ENCODE data around the gene MYO10.

The MYO10 gene

GRCh38 chr5:16693879-16694278 is 242.2 kb downstream of the MYO10 start:
- H3K27ac ChIP-seq (ENCODE audit: low read length), result no peak overlapping the region

GRCh38 chr5:16691731-16692130 is 244.4 kb downstream of the MYO10 start:
- peaks cover 0 to 23% of the 10 kb centered on the region in 2 donors for H3K36me3 ChIP-seq (ENCODE audit: control insufficient read depth in 1 of 2, insufficient read depth in 2 of 2, low read length in 2 of 2)

More at GRCh38 chr5:16693879-16694278, 242.2 kb downstream of the MYO10 start:
- Histone ChIP-seq H3K4me1 (ENCODE audit: control insufficient read depth in 1 of 2, insufficient read depth in 2 of 2, low read length in 2 of 2) (no peaks in the 10 kb centered on the region), H3K36me3 (ENCODE audit: control insufficient read depth in 1 of 2, insufficient read depth in 2 of 2, low read length in 2 of 2) (peaks cover 0 to 18% of the 10 kb centered on the region in 2 donors), H3K4me3 (ENCODE audit: low read depth in 1 of 2, low read length in 2 of 2) (no peak overlapping the region), H3K9me3 (ENCODE audit: control insufficient read depth in 1 of 2, low read length in 2 of 2) (no peaks in the 10 kb centered on the region), H3K27me3 (ENCODE audit: low read depth, low read length) (no peaks in the 10 kb centered on the region)

GRCh38 chr5:16690243-16690852 is 245.7 kb downstream of the MYO10 start:
- Histone ChIP-seq H3K27ac (ENCODE audit: low read length) (no peak overlapping the region), H3K4me1 (ENCODE audit: control insufficient read depth in 1 of 2, insufficient read depth in 2 of 2, low read length in 2 of 2) (no peaks in the 10 kb centered on the region), H3K4me3 (ENCODE audit: low read depth in 1 of 2, low read length in 2 of 2) (no peak overlapping the region), H3K9me3 (ENCODE audit: control insufficient read depth in 1 of 2, low read length in 2 of 2) (no peaks in the 10 kb centered on the region), H3K27me3 (ENCODE audit: low read depth, low read length) (no peaks in the 10 kb centered on the region), H3K36me3 (ENCODE audit: control insufficient read depth in 1 of 2, insufficient read depth in 2 of 2, low read length in 2 of 2) (peaks cover 0 to 23% of the 10 kb centered on the region in 2 donors)

More at GRCh38 chr5:16691731-16692130, 244.4 kb downstream of the MYO10 start:
- Histone ChIP-seq H3K4me3 (ENCODE audit: low read depth in 1 of 2, low read length in 2 of 2) (no peak overlapping the region), H3K27ac (ENCODE audit: low read length) (no peak overlapping the region), H3K4me1 (ENCODE audit: control insufficient read depth in 1 of 2, insufficient read depth in 2 of 2, low read length in 2 of 2) (no peaks in the 10 kb centered on the region), H3K27me3 (ENCODE audit: low read depth, low read length) (no peaks in the 10 kb centered on the region), H3K9me3 (ENCODE audit: control insufficient read depth in 1 of 2, low read length in 2 of 2) (no peaks in the 10 kb centered on the region)

GRCh38 chr5:16687898-16688297 is 248.2 kb downstream of the MYO10 start:
- no peak overlapping the region for H3K4me3 ChIP-seq (ENCODE audit: low read depth in 1 of 2, low read length in 2 of 2)
- no peaks in the 10 kb centered on the region for H3K4me1 ChIP-seq (ENCODE audit: control insufficient read depth in 1 of 2, insufficient read depth in 2 of 2, low read length in 2 of 2)
- H3K36me3 ChIP-seq (ENCODE audit: control insufficient read depth in 1 of 2, insufficient read depth in 2 of 2, low read length in 2 of 2), result peaks cover 0 to 14% of the 10 kb centered on the region in 2 donors
- H3K27ac ChIP-seq (ENCODE audit: low read length), result no peak overlapping the region
- H3K9me3 ChIP-seq (ENCODE audit: control insufficient read depth in 1 of 2, low read length in 2 of 2), result no peaks in the 10 kb centered on the region
- H3K27me3 ChIP-seq (ENCODE audit: low read depth, low read length), result no peaks in the 10 kb centered on the region

GRCh38 chr5:16685069-16685468 is 251.0 kb downstream of the MYO10 start:
- Histone ChIP-seq H3K27me3 (ENCODE audit: low read depth, low read length) (no peaks in the 10 kb centered on the region), H3K36me3 (ENCODE audit: control insufficient read depth in 1 of 2, insufficient read depth in 2 of 2, low read length in 2 of 2) (peaks cover 10 to 29% of the 10 kb centered on the region in 2 donors), H3K27ac (ENCODE audit: low read length) (no peak overlapping the region), H3K4me3 (ENCODE audit: low read depth in 1 of 2, low read length in 2 of 2) (no peak overlapping the region), H3K9me3 (ENCODE audit: control insufficient read depth in 1 of 2, low read length in 2 of 2) (no peaks in the 10 kb centered on the region), H3K4me1 (ENCODE audit: control insufficient read depth in 1 of 2, insufficient read depth in 2 of 2, low read length in 2 of 2) (no peaks in the 10 kb centered on the region)

GRCh38 chr5:16681876-16682275 is 254.2 kb downstream of the MYO10 start:
- Histone ChIP-seq H3K27ac (ENCODE audit: low read length) (no peak overlapping the region), H3K36me3 (ENCODE audit: control insufficient read depth in 1 of 2, insufficient read depth in 2 of 2, low read length in 2 of 2) (peaks cover 10 to 25% of the 10 kb centered on the region in 2 donors), H3K9me3 (ENCODE audit: control insufficient read depth in 1 of 2, low read length in 2 of 2) (no peaks in the 10 kb centered on the region), H3K4me3 (ENCODE audit: low read depth in 1 of 2, low read length in 2 of 2) (no peak overlapping the region), H3K27me3 (ENCODE audit: low read depth, low read length) (no peaks in the 10 kb centered on the region), H3K4me1 (ENCODE audit: control insufficient read depth in 1 of 2, insufficient read depth in 2 of 2, low read length in 2 of 2) (no peaks in the 10 kb centered on the region)

GRCh38 chr5:16679863-16680262 is 256.2 kb downstream of the MYO10 start:
- Histone ChIP-seq H3K36me3 (ENCODE audit: control insufficient read depth in 1 of 2, insufficient read depth in 2 of 2, low read length in 2 of 2) (peaks cover 10 to 27% of the 10 kb centered on the region in 2 donors), H3K4me3 (ENCODE audit: low read depth in 1 of 2, low read length in 2 of 2) (no peak overlapping the region), H3K9me3 (ENCODE audit: control insufficient read depth in 1 of 2, low read length in 2 of 2) (no peaks in the 10 kb centered on the region), H3K4me1 (ENCODE audit: control insufficient read depth in 1 of 2, insufficient read depth in 2 of 2, low read length in 2 of 2) (no peaks in the 10 kb centered on the region), H3K27ac (ENCODE audit: low read length) (no peak overlapping the region), H3K27me3 (ENCODE audit: low read depth, low read length) (no peaks in the 10 kb centered on the region)

GRCh38 chr5:16679190-16679589 is 256.9 kb downstream of the MYO10 start:
- peaks cover 10 to 29% of the 10 kb centered on the region in 2 donors for H3K36me3 ChIP-seq (ENCODE audit: control insufficient read depth in 1 of 2, insufficient read depth in 2 of 2, low read length in 2 of 2)
- H3K27me3 ChIP-seq (ENCODE audit: low read depth, low read length), result no peaks in the 10 kb centered on the region
- no peaks in the 10 kb centered on the region for H3K9me3 ChIP-seq (ENCODE audit: control insufficient read depth in 1 of 2, low read length in 2 of 2)
- H3K4me1 ChIP-seq (ENCODE audit: control insufficient read depth in 1 of 2, insufficient read depth in 2 of 2, low read length in 2 of 2), result no peaks in the 10 kb centered on the region
- H3K4me3 ChIP-seq (ENCODE audit: low read depth in 1 of 2, low read length in 2 of 2), result no peak overlapping the region
- no peak overlapping the region for H3K27ac ChIP-seq (ENCODE audit: low read length)

- H3K9me3 ChIP-seq (ENCODE audit: control insufficient read depth in 1 of 2, low read length in 2 of 2), result no peaks in the 10 kb centered on the region
- no peak overlapping the region for H3K27ac ChIP-seq (ENCODE audit: low read length)
- no peak overlapping the region for H3K4me3 ChIP-seq (ENCODE audit: low read depth in 1 of 2, low read length in 2 of 2)
- no peaks in the 10 kb centered on the region for H3K27me3 ChIP-seq (ENCODE audit: low read depth, low read length)
- no peaks in the 10 kb centered on the region for H3K4me1 ChIP-seq (ENCODE audit: control insufficient read depth in 1 of 2, insufficient read depth in 2 of 2, low read length in 2 of 2)
- H3K36me3 ChIP-seq (ENCODE audit: control insufficient read depth in 1 of 2, insufficient read depth in 2 of 2, low read length in 2 of 2), result peaks cover 2 to 29% of the 10 kb centered on the region in 2 donors
Measured at GRCh38 chr5:16675806-16676205, 260.3 kb downstream of the MYO10 start.

GRCh38 chr5:16674750-16675149 is 261.3 kb downstream of the MYO10 start:
- H3K27me3 ChIP-seq (ENCODE audit: low read depth, low read length), result no peaks in the 10 kb centered on the region
- peaks cover 3 to 24% of the 10 kb centered on the region in 2 donors for H3K36me3 ChIP-seq (ENCODE audit: control insufficient read depth in 1 of 2, insufficient read depth in 2 of 2, low read length in 2 of 2)
- no peaks in the 10 kb centered on the region for H3K9me3 ChIP-seq (ENCODE audit: control insufficient read depth in 1 of 2, low read length in 2 of 2)
- no peaks in the 10 kb centered on the region for H3K4me1 ChIP-seq (ENCODE audit: control insufficient read depth in 1 of 2, insufficient read depth in 2 of 2, low read length in 2 of 2)
- H3K27ac ChIP-seq (ENCODE audit: low read length), result no peak overlapping the region
- no peak overlapping the region for H3K4me3 ChIP-seq (ENCODE audit: low read depth in 1 of 2, low read length in 2 of 2)

- H3K36me3 ChIP-seq (ENCODE audit: control insufficient read depth in 1 of 2, insufficient read depth in 2 of 2, low read length in 2 of 2), result peaks cover 3 to 18% of the 10 kb centered on the region in 2 donors
- H3K4me3 ChIP-seq (ENCODE audit: low read depth in 1 of 2, low read length in 2 of 2), result no peak overlapping the region
- H3K9me3 ChIP-seq (ENCODE audit: control insufficient read depth in 1 of 2, low read length in 2 of 2), result no peaks in the 10 kb centered on the region
- H3K27ac ChIP-seq (ENCODE audit: low read length), result no peak overlapping the region
- H3K27me3 ChIP-seq (ENCODE audit: low read depth, low read length), result no peaks in the 10 kb centered on the region
- no peaks in the 10 kb centered on the region for H3K4me1 ChIP-seq (ENCODE audit: control insufficient read depth in 1 of 2, insufficient read depth in 2 of 2, low read length in 2 of 2)
Measured at GRCh38 chr5:16673241-16674201, 262.6 kb downstream of the MYO10 start.
